Skin epidermis (tissue), 12 donors: ENCODE measurements around the gene HIC1.

Source experiments
- H3K27ac ChIP-seq, 21 experiments: fragments of 200-600 bp; sonication (generic) in 11 of 21; one replicate each; pipeline ENCODE4 v1.5.0; 2020; ENCODE audit warnings: mild to moderate bottlenecking in 3 of 21, inconsistent platforms in 2 of 21, moderate library complexity in 2 of 21
- H3K4me3 ChIP-seq, 7 experiments: fragments of 200-600 bp; sonication (generic) in 2 of 7; one replicate each; pipeline ENCODE4 v1.5.0; 2020; ENCODE audit warnings: inconsistent platforms in 2 of 7, mild to moderate bottlenecking in 2 of 7, moderate library complexity in 1 of 7

Gene HIC1

DNA sequence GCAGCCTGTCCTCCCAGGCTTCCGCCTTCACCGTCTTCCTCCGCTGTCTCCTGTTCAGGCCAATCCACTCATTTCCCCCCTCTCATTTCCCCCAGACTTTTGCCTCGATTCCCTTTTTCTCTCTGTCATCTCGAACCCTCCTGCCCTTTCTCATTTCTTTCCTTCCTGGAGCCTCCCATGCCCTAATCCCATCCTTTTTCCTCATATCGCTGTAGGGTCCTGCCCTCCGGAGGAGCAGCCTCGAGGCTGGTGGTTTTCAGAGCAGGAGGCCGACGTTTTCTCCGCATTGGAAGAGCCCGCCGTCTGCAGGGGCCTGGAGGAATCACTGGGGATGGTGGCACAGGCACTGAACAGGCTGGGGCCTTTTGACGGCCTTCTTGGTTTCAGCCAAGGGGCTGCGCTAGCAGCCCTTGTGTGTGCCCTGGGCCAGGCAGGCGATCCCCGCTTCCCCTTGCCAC lies 12.5 kb upstream of the HIC1 start:
- Histone ChIP-seq H3K27ac (peak overlapping the region; percentile 51 to 97 (median 92)), H3K4me3 (peak overlapping the region; percentile 49 to 88 (median 53))

DNA sequence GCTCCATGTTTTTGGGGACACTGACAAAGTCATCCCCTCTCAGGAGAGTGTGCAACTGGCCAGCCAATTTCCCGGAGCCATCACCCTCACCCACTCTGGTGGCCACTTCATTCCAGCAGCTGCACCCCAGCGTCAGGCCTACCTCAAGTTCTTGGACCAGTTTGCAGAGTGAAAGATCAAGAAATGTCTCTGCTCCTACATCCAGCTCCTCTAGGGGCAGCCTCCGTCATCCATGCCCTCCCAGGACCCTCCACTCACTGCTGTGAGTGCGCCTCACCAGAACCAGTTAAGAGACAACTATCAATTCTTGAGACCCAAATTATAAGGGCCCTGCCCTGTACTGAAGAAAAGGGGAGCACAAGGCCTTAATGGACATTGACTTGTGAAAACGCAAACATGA lies 12.0 kb upstream of the HIC1 start:
- Histone ChIP-seq H3K4me3 (peak overlapping the region in 6 of 7 experiments; percentile 49 to 88 (median 62)), H3K27ac (peak overlapping the region in 18 of 21 experiments; percentile 81 to 95 (median 92))

DNA sequence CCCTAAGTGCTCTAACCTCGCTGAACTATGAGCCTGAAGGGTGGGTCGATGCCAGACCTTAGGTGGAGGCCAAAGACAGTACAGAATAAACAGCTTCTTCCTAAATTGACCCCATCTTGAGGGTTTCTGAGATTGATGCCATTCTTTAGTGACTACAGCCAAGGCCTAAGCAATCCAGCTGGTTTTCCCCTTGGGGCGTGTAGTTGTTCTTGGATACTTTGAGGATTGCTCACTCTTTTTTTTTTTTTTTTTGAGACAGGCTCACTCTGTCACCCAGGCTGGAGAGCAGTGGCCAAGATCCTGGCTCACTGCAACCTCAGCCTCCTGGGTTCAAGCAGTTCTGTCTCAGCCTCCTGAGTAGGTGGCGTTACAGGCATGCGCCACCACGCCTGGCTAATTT lies 11.1 kb upstream of the HIC1 start:
- Histone ChIP-seq H3K4me3 (no peak overlapping the region), H3K27ac (peak overlapping the region in 11 of 21 experiments; percentile 17 to 95 (median 43))

DNA sequence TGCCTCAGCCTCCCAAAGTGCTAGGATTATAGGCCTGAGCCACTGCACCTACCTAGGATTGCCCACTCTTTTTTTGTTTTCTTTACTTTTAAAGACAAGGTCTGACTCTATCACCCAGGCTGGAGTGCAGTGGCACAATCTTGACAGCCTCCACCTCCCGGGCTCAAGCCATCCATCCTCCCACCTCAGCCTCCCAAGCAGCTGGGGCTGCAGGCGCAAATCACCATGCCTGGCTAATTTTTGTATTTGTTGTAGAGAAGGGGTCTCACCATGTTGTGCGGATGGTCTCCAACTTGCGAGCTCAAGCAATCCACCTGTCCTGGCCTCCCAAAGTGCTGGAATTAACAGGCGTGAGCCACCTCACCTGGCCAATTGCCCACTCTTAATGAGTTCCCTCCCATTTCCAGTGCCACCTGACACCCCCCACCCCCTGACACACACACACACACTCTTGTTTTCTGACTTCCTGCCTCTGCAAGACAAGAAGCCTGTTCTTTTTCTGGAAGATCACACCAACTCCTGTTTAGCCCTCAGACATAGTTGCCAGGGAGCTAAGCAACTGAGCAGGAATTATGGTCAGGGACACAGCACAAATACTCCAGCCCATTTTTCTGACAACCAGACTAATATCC lies 10.5 kb upstream of the HIC1 start:
- no peak overlapping the region for H3K4me3 ChIP-seq
- H3K27ac ChIP-seq = peak overlapping the region in 7 of 21 experiments; percentile 18 to 87 (median 41)

DNA sequence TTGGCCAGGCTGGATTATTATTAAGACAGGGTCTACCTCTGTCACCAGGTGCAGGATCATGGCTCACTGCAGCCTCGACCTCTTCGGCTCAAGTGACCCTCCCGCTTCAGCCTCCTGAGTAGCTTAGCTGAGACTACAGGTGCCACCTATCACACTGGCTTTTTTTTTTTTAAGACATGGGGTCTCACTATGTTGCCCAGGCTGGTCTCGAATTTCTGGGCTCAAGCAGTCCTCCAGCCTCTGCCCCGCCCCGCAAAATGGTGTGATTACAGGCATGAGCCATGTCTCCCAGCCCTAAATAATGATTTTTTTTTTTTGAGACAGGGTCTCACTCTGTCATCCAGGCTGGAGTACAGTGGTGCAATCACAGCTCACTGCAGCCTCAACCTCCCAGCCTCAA lies 7.3 kb upstream of the HIC1 start:
- no peak overlapping the region for H3K4me3 ChIP-seq
- H3K27ac ChIP-seq = no peak overlapping the region

DNA sequence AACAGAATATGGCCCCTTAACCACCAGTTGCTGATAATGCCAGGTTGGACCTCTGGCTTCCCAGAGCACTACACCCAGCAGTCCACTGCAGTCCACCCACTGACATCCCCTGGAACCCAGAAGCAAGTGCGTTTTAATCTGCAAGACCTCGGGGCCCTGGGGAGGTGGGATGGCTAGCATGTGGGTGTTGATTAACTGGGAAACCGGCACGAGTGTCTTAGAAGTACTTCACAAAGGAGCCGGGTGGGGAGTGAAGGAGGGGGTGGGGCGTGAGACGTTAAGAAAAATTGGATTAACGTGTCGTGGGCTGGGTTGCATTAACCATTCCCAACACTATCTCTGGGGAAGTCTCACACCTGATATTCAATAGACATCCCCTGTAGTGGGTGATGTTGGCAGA lies 6.1 kb upstream of the HIC1 start:
- peak overlapping the region in 4 of 21 experiments; percentile 41 to 79 (median 76) for H3K27ac ChIP-seq
- peak overlapping the region in 2 of 7 experiments; percentile 63 to 81 for H3K4me3 ChIP-seq

DNA sequence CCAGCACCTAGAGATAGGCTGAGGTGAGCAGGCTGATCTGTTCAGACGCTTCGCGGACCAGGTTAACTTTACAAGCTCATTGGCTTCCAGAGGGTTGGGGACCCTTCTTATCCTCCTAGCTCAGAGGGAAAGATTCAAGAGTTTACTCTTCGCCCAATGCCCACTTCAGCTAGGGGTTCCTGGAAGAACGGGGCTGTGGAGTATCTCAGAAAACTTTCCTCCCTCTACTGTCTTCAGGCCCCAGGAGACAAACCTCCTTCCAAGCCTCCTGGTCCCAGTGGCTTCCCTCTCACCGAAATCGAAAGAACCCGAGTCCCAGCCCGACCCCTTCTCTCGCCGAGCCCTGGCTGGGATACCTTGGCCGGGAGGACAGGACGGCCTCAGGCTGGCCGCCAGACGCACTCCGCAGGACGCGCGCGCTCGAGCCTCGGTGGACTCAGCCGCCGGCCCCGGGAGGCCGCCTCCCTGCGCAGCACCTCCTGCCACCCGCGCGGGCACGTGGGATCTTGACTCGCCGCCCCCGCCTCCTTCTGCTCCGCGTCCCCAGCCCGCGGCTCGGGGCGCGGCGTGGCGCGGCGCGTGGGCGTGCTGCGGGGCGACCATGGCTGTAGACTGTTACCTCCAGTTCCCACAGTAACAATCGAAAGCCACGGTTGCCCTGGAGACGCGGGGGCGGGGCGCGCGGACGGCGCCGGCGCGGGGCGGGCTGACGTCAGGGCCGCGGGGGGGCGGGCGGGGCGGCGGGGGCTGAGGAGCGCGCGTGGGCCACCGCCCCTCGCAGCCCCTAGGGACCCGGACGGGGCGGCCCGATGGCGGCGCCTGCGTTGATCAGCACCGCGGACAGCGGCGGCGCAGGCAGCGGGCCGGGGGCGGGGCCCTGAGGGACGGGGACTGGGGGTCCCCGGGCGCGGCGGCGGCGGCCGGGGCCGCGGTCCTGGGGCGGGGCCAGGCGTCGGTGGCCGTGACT lies 5.3 kb upstream of the HIC1 start:
- Histone ChIP-seq H3K27ac (peak overlapping the region in 16 of 21 experiments; percentile 31 to 82 (median 71)), H3K4me3 (peak overlapping the region; percentile 49 to 81 (median 68))

DNA sequence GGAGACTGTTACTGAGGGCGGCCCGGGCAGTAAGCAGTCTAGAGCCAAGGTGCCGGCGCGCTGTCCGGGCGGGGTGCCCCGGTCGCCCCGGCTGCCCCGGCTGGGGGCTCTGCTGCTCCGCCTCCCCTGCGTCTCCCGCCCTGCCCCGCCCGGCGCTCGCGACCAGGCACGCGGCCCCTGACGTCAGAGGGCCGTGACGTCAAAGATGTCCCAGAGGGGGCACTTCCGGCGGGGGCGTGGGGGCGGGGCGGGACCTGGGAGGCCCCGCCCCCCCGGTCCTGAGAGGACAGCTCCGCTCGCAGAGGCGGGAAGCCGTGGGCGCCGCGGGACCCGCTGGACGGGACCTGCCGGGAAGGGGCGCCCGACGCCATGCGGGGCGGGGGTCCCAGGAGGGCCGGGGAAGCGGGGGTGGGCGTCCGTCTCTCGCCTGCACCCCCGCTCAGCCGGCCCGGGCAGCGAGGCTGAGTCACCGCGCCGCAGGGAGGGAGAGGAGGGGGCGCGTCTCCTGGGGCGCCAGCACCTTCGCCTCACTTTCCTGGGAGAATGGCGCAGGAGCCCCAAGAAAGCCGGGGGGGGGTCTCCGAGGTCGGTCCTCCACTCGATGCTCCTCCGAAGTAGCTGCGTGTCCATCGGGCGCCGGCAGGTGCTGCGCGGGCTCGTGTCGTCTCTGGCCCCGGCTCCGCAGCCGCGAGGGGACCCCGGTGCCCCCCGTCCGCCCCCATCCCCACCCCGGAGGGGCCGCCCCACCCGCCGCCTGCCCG lies 4.4 kb upstream of the HIC1 start:
- H3K27ac ChIP-seq = peak overlapping the region in 10 of 21 experiments; percentile 4 to 82 (median 42)
- peak overlapping the region; percentile 27 to 81 (median 68) for H3K4me3 ChIP-seq

DNA sequence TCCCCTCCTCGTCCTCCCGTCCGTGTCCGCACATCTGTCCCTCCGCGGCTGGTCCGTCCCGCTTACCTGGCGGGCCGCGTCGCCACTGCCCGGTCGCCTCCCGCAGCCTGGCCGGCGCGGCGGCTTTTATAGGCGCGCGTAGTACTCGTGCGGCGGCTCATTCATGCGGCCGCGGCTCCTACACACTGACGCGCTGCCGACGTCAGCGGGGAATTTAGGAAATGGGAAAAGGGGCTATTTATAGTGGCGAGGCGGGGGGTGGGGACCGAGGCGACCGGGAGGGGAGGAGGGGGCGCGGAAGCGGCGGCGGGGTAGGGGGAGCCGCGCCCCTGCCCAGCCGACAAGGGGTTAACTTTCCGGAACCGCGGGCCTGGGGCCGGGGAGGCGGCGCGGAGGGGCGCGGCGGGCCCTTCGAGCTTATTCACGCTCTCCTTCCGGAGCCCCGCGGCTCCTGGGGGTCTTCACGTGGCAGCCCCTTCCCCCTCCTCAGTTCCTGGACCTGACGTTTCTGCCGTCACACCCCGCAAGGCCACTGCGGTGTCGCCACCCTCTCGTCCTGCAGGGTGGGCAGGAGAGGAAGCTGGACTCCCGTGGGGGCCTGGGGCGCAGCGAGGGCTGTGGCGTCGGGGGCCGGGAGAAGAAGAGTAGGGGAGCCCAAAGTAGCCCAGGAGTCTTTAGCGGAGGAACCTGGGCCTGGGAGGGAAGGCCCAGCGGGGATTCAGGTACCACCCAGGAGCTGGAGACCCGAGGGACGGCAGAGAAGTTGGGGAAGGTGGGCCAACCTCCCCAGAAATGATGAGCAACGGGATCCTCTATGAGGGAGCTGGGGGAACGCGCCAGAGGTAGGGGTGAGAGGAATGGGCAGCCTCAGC lies 3.6 kb upstream of the HIC1 start:
- Histone ChIP-seq H3K4me3 (peak overlapping the region; percentile 27 to 81 (median 68)), H3K27ac (peak overlapping the region in 5 of 21 experiments; percentile 4 to 82 (median 50))

DNA sequence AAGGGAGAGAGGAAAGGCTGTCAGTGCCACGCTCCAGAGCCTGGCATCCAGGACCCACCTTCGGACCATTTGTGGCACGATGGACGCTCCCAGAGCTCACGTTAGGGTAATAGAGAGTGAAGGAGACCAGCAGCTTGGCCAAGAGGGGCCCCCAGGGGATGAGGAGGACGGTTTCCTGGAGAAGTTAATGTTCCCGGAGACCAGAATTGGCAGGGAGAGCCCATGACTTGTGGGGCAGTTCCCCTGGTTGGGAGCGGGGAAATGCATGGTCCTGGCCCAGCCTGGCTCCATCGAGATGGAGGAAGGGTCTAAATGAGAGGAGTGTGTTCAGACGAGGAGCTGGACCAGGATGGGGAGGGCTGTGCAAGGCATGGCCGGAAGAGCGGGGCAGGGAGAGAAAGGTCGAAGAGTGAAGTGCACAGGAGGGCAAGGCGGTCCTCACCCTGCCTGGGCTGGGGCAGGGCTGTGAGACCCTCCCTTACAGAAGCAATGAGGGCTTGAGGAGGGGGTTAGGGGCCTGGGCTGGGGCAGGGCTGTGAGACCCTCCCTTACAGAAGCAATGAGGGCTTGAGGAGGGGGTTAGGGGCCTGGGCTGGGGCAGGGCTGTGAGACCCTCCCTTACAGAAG lies 2.9 kb upstream of the HIC1 start:
- H3K27ac ChIP-seq = peak overlapping the region in 2 of 21 experiments; percentile 25 to 34
- H3K4me3 ChIP-seq = no peak overlapping the region

DNA sequence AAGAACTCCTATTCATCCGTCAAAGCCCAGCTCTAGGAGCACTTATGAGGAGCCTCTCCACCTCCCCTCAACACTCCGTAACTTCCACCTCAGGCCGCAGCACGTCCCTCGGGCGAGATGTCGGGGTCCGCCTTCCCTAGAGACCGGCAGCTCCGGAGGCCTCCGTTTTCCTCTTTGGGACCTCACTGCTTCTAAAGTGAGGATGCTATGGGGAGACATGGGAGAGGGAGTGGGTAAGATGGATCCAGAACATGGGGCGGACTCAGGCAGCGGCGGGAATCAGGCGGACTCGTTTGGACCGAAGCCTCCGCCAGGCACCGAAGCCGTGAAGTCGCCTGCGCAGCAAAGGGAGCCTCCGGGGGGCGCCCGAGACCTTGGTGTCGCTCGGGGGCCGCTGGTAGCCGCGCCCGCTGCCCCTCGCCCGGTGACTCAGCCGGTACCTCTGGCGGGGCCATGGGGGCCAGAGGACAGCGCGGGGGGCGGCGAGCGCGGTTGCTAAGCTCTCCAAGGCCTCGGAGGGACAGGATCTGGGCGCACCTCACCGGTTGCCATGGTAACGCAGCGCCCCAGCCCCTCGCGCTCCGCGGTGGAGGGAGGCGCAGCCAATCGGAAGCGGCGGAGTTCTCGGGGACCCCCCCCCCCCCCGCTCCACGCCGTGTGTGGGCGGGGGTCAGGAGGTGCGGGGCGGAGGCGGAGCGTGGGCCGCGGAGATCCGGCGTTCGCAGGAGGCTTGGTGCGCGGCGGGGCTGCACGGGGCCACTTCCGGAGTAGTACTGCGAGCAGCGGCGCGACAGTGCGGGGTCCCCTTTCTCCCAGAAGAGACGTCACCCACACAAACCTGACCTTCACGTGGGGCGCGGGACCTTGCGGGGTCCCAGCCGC lies 1.3 kb upstream of the HIC1 start:
- Histone ChIP-seq H3K4me3 (peak overlapping the region; percentile 26 to 60 (median 56)), H3K27ac (peak overlapping the region in 18 of 21 experiments; percentile 10 to 94 (median 59))

DNA sequence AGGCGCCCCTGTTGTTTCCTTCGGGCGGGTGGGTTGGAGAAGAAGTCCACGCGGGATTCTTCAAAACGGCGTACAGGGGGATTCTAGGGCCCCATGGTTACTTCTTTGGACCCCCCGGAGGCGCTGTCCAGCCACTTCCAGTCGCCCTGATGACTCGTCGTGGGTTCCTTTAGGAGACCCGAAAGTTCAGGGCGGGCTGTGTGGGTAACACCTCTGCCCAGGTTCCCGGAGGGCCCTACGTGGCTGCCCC lies 716 bp upstream of the HIC1 start:
- peak overlapping the region; percentile 26 to 60 (median 56) for H3K4me3 ChIP-seq
- H3K27ac ChIP-seq = peak overlapping the region in 17 of 21 experiments; percentile 10 to 94 (median 62)

DNA sequence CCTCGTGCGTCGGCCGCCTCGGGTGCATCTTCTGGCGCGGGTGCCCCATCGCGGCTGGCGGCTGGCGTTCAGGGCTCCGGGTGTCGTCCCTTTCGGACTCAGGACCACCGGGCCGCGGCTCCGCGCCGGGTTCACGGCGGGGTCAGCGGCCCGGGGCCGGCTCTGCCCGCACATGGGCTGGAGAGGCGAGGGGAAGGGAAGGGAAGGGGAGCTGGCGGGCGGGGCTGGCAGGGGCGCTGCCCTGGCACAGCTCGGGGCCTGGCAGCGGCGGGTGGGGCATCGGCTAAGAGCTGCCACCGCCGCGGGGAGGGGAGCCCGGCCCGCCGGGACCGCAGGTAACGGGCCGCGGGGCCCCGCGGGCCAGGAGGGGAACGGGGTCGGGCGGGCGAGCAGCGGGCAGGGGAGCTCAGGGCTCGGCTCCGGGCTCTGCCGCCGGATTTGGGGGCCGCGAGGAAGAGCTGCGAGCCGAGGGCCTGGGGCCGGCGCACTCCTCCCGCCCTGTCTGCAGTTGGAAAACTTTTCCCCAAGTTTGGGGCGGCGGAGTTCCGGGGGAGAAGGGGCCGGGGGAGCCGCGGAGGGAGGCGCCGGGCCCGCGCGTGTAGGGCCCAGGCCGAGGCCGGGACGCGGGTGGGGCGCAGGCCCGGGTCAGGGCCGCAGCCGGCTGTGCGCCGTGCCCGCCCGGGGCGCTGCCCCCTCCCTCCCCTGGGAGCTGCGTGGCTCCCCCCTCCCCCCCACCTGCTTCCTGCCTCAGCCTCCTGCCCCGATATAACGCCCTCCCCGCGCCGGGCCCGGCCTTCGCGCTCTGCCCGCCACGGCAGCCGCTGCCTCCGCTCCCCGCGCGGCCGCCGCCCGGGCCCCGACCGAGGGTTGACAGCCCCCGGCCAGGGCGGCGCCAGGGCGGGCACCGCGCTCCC lies 646 bp downstream of the HIC1 start:
- peak overlapping the region; percentile 23 to 94 (median 83) for H3K27ac ChIP-seq
- peak overlapping the region; percentile 26 to 67 (median 57) for H3K4me3 ChIP-seq

DNA sequence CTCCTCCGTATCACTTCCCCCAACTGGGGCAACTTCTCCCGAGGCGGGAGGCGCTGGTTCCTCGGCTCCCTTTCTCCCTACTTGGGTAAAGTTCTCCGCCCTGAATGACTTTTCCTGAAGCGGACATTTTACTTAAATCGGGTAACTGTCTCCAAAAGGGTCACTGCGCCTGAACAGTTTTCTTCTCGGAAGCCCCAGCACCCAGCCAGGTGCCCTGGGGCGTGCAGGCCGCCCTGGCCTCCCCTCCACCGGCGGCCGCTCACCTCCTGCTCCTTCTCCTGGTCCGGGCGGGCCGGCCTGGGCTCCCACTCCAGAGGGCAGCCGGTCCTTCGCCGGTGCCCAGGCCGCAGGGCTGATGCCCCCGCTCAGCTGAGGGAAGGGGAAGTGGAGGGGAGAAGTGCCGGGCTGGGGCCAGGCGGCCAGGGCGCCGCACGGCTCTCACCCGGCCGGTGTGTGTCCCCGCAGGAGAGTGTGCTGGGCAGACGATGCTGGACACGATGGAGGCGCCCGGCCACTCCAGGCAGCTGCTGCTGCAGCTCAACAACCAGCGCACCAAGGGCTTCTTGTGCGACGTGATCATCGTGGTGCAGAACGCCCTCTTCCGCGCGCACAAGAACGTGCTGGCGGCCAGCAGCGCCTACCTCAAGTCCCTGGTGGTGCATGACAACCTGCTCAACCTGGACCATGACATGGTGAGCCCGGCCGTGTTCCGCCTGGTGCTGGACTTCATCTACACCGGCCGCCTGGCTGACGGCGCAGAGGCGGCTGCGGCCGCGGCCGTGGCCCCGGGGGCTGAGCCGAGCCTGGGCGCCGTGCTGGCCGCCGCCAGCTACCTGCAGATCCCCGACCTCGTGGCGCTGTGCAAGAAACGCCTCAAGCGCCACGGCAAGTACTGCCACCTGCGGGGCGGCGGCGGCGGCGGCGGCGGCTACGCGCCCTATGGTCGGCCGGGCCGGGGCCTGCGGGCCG lies 1.6 kb downstream of the HIC1 start:
- H3K4me3 ChIP-seq = peak overlapping the region; percentile 4 to 67 (median 57)
- H3K27ac ChIP-seq = peak overlapping the region in 18 of 21 experiments; percentile 8 to 94 (median 84)

DNA sequence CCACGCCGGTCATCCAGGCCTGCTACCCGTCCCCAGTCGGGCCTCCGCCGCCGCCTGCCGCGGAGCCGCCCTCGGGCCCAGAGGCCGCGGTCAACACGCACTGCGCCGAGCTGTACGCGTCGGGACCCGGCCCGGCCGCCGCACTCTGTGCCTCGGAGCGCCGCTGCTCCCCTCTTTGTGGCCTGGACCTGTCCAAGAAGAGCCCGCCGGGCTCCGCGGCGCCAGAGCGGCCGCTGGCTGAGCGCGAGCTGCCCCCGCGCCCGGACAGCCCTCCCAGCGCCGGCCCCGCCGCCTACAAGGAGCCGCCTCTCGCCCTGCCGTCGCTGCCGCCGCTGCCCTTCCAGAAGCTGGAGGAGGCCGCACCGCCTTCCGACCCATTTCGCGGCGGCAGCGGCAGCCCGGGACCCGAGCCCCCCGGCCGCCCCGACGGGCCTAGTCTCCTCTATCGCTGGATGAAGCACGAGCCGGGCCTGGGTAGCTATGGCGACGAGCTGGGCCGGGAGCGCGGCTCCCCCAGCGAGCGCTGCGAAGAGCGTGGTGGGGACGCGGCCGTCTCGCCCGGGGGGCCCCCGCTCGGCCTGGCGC lies 2.4 kb downstream of the HIC1 start:
- Histone ChIP-seq H3K4me3 (peak overlapping the region in 4 of 7 experiments; percentile 56 to 67 (median 58)), H3K27ac (peak overlapping the region in 6 of 21 experiments; percentile 29 to 94 (median 86))
